GM19467 (cell line): ENCODE results near the gene YIPF7.
A peak's percentile ranks its signal among the peaks of the same experiment; 100 is the strongest.

Experiments
- ATAC-seq: cut with Tn5 transposase; IDR thresholded peaks from one replicate; pipeline ENCODE4 v1.9.1; 2021; ENCODE audit warnings: mild to moderate bottlenecking, moderate library complexity; ENCODE audit not compliant: unreplicated experiment

Gene YIPF7

DNA sequence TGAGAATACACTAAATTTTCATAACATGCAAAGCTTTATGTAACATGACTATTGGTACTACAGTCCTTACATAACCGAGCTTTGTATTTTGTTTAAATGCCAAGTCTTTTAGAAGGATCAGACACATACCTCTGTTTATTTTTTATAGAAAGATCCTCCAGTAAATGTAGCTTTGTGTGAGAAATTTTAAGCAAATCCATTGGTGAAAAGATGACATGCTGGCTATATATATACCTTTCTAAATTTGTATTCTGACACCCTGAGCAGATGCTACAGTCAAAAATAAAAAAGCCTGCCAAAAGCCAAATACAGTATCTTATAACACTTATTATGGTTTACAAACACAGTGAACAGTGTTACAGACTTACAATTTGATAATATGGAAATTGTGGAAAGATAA lies at the start of gene YIPF7:
Gene YIPF7, minus strand, starts transcription at position 201 of the 400 bp plus-strand sequence. CDS start 1,525 bp downstream, outside the sequence.
- no peak for ATAC-seq

- no peak for ATAC-seq
Measured at GRCh38 chr4:44701037-44701436, 49.6 kb upstream of the YIPF7 start.

GRCh38 chr4:44700427-44700826 lies 49.0 kb upstream of the YIPF7 start:
- ATAC-seq = no peak

GRCh38 chr4:44684648-44685047 lies 33.2 kb upstream of the YIPF7 start:
- ATAC-seq = no peak

GRCh38 chr4:44679060-44679459 lies 27.6 kb upstream of the YIPF7 start:
- peak; percentile 2 for ATAC-seq

DNA sequence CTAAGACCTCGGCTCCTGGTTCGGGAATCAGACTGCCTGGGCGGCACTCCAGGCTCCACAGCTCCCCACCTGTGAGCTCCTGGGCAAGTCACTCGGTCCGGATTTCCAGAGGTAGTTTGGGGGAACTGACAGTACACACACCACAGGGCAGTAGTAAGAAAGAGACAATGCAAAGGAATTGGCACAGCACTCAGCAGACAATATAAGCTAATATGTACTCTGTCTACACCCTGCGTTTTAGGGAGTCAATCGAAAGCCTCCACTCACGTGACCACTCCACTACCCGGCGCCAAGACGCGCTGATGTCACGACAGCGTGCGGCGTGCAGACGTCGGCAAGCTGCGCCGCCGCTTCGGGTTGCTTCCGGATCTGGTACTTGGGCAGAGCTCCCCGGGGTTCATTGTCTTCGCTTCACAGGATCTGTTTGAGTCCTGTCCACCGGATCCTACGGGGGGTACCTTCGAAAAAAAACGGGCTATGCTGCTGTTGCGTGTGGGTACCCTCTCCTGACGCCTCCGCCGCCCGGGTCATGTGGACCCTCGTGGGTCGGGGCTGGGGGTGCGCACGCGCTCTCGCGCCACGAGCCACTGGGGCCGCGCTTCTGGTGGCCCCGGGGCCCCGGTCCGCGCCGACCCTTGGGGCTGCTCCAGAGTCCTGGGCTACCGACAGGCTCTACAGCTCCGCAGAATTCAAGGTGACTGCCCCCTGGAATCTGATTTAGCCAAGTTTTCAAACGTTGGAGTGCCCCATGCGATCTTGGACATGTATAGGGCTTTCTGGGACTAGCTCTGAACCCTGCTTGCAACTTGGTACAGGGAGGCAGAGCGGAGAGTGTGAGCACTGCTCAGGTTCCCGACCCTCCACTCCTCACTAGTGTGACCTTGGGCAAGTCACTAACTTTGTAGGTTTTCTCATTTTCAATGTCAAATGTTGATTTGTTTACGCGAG lies 26.9 kb upstream of the YIPF7 start, which contains the start of gene GUF1:
Gene GUF1, plus strand, starts transcription at position 327 of the 948 bp plus-strand sequence. Its CDS starts 203 bp downstream, at position 530.
- peak; percentile 98 for ATAC-seq

DNA sequence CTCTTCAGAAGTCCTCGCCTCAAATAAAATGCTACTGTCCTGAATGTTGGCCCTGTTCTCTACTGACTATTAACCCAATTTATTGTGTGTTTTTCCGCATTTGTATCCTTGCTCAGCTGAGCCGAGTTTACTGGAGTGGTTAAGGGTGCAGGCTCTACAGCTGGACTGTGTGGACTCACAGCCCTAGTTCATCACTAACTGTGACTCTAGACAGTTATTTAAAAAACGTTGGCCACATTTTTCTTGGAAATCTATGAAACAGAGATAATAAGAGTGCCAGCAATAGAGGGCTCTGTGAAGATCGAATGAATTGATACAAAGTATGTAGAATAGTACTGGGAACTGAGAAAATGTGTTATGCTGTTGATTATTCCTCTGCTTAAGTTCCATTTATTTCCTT lies 23.9 kb upstream of the YIPF7 start:
- ATAC-seq = no peak

GRCh38 chr4:44674471-44674870 lies 23.0 kb upstream of the YIPF7 start:
- ATAC-seq = no peak

DNA sequence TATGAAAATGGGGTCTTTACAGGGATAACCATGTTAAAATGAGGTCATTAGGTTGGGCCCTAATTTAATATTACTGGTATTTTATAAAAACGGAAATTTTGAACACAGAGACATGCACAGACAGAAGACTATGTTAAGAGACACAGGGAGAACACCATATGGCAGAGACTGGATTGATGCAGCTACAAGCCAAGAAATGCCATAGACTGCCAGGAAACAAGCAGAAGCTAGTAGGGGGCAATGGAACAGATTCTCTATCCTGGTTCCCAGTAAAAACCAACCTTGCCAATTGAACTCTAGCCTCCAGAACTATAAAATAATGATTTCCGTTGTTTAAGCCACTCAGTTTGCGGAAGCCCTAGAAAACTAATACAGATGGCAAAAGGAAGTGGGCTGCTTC lies 20.2 kb upstream of the YIPF7 start:
- no peak for ATAC-seq

DNA sequence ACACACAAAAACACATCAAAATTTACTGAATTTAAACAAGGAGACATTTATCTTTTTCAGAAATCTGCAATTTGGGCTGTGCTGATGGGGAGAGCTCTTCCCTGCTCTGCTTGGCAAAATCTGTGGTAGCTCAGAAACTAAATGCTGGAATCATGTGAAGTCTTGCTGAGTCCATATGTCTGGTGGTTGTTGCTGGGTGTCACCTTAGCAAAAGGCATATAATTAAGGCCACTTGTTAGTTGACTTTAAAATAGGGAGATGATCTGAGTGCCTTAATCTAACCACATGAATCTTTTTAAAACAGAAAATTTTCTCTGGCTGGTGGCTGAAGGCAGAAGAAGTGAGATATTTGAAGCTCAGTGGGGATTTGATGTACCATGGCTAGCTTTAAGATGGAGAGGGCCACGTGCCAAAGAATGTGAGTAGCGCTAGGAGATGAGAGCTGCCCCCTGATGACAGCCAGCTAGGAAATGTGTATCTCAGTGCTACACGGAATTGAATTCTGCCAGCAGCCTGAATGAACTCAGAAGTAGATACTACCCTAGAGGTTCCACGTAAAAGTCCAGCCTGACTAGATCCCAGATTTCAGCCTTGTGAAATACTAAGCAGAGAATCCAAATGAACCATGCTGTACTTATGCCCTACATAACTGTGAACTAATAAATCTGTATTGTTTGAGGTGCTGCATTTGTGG lies 19.2 kb upstream of the YIPF7 start:
- ATAC-seq = no peak

DNA sequence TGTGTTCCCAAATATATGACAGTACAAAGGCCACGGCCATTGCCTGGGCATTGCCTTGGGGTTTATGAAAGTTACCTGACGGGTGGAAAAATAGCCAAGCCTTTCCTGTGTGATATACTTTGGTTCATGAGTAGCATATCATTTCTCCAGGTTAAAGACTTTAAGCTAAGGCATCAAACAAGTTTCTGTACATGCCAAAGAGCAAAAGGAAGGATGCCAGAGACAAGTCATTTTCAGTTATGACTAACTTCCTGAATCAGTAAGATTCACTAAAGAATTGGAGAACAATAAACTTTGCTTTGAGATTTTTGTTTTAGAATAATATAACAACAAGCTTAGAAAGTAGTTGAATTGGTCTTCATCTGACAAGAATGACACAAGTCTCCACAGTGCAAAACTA lies 17.1 kb upstream of the YIPF7 start:
- ATAC-seq = no peak

- ATAC-seq = no peak
Measured at GRCh38 chr4:44663539-44664263, 12.3 kb upstream of the YIPF7 start.

DNA sequence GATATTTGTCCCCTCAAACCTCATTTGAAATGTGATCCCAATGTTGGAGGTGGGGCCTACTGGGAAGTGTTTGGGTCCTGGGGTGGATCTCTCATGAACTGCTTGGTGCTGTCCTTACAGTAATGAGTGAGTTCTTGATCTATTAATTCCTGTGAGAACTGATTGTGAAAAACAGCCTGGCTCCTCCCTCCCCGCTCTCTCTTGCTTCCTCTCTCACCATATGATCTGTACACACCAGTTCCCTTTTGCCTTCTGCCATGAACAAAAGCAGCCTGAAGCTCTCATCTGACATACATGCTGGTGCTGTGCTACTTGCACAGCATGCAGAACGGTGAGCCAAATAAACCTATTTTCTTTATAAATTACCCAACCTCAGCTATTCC lies 11.2 kb upstream of the YIPF7 start:
- no peak for ATAC-seq

DNA sequence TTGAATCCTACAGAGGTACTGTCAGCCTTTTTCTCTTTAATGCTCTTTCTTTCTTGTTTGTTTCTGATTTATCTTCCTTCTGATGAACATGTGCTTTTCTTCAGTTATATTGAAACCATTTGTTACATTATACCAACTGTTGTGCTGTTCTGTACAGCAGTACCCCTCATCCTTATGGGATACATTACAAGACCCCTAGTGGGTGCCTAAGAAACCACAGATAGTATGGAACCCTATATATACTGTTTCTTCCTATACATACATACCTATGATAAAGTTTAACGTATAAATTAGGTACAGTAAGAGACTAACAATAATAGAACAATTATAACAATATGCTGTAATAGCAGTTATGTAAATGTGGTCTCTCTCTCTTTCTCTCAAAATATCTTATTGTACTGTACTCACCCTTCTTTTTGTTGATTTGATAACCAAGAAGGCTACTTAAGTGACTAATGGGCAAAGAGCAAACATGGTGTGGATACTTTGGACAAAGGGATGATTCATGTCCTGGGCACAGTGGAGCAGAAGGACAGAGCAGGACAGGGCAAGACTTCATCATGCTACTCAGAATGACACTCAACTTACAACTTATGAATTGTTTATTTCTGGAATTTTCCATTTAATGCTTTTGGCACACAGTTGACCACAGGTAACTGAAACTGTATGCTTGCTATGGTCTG lies 10.7 kb upstream of the YIPF7 start:
- ATAC-seq = no peak

- ATAC-seq = no peak
Measured at GRCh38 chr4:44660396-44660795, 9.0 kb upstream of the YIPF7 start.

- ATAC-seq = no peak
Measured at GRCh38 chr4:44652002-44652401, 577 bp upstream of the YIPF7 start.

DNA sequence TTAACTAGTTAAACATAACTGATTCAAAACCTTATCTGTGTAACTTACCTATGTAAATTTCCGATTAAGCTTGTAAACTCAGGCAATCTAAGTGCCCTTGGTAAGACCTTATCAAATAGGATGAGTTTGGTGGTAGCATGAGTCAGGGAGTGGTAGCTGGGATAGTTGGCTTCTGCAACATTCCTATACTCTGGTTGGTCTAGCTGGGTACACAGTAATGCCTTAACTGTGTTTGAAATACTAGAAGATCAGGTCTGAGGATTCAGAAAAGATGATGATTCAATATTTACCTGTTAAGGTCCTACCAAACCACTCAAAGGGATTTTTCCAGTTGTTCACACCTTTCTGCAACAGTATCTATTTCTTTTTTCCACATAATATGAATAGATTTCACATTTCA lies 5.3 kb downstream of the YIPF7 start:
- ATAC-seq = no peak

GRCh38 chr4:44638091-44638490 lies 13.3 kb downstream of the YIPF7 start:
- no peak for ATAC-seq

DNA sequence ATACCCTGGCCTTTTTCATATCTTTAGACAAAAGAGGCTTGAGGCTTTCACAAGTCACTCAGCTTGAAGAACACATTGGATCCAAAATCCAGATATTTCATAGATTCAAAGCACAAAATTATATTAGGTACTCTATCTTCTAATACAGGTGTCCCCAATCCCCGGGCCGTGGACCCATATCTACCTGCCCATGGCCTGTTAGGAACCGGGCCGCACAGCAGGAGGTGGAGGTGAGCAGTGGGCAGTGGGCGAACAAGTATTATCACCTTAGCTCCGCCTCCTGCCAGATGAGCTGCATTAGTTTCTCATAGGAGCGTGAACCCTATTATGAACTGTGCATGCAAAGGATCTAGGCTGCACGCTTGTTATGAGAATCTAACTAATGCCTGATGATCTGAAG lies 18.7 kb downstream of the YIPF7 start:
- no peak for ATAC-seq

GRCh38 chr4:44632089-44632488 lies 19.3 kb downstream of the YIPF7 start:
- no peak for ATAC-seq
